Adipose tissue (tissue), 3 donors: ENCODE measurements around the gene CST2. TPM values are rescaled to one million over a fixed set of nuclear protein-coding genes. Genes with fewer than 3 reads are reported as not detected.
"Not testable (repeated sequence)": the region's sequence is repeated elsewhere in the genome, so short reads cannot be mapped to it uniquely, and the experiment has no call there.

Experiments
- H3K27ac ChIP-seq: one replicate; pipeline ENCODE4 v1.5.1; 2013; ENCODE audit warnings: low read depth, low read length
- WGBS, 3 donors: extraction: QIAGEN DNeasy Blood & Tissue Kit; methylation state at CpG; one replicate each; pipeline ENCODE4 v1.1.7; 2013; 5-methylcytosine and 5-hydroxymethylcytosine counted together
- polyA plus RNA-seq, 3 donors: library from polyadenylated mRNA; stranded (reverse); fragments of 200-250 nt; gene quantifications; one replicate each; pipeline ENCODE4 v1.2.3, GENCODE V29; 2013
- donor health status: healthy with polysubstance abuse.
- donor health status: Bipolar disorder and iron deficiency.
- donor health status: healthy.

Gene CST2
- polyA plus RNA-seq, result 1 to 10 TPM in 1 of 3 donors, not detected in 2; 2.2 TPM

GRCh38 chr20:23826541-23827021 lies at the start of gene CST2:
Gene CST2, minus strand, starts transcription at chr20:23826729. Its CDS starts 69 bp downstream, at chr20:23826660.
- H3K27ac ChIP-seq, result no peak within 1 kb of the TSS
- WGBS, 3 donors, result 43 to 62% (median 51%) methylated on average over 4 of the region's 4 CpGs

GRCh38 chr20:23875606-23876237 lies 49.2 kb upstream of the CST2 start:
- H3K27ac ChIP-seq, result no peak overlapping the region
- WGBS, 3 donors, result 73 to 82% (median 74%) methylated on average over 6 of the region's 6 CpGs

DNA sequence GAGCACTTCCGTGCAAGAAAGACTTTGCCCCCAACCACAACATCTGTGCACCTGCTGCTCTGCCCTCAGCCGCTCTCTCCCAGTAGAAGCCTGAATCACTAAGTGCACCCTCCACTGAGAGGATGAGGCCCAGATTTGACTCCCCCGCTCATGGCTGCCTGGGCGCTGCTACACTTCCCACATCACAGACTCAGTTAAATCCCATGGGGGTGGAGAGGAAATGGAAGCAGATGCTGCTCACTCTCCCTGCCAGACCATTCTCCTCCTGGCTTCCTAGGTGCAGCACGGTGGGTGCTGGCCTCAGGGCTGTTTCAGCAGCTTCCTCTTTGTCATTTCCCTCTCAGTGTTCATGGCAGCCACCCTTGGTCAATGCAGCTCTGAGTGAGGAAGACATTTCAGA lies 48.2 kb upstream of the CST2 start:
- H3K27ac ChIP-seq, result no peak overlapping the region
- 60 to 67% (median 61%) methylated on average over 5 of the region's 5 CpGs for WGBS, 3 donors

DNA sequence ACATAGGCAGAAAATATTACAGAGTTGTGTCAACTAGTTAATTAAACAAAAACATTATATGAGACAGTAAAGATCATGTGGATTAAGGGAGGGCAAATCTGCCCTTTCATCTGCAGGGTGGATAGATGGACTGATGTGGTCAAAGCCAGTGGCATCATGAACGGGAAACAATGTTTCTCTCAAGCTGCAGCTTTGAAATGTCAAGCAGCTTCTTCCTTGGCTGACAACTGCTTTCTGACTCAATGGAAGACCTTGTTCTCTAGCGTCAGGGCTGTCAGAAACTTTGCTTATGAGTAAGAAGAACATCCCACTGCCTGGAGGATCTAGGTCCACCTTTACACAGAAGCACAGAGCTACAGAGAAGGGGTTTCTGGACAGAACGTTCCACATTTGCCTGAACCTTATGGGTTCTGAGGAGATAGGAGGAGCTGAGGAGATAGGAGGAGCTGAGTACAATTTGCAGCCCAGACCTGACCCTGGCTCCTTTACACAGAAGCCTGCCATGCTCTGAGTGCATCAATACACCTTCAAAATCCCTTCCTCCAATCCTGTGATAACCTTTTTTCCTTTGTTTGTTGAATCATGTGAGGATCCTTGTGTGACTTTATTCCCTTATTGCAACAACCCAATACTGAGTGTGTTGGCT lies 47.0 kb upstream of the CST2 start:
- 39 to 67% (median 59%) methylated on average over 3 of the region's 3 CpGs for WGBS, 3 donors
- H3K27ac ChIP-seq, result no peak overlapping the region

DNA sequence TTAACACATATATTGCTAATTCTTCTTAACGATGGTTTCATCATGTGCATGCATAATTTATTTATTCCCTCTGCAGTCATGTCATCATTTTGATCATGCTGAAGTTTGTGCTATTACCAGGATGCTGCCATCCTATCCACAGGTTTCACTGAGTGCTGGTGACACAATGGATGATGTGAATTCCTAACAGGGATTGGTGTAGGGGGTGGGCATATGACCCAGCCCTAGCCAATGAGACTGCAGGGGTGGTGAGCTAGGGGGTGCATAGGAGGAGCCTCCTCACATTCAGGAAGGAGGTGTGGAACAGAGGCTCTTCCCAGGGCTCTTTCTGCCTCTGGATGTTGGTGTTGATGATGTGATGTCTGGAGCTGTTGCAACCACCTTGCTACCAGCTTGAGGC lies 45.5 kb upstream of the CST2 start:
- H3K27ac ChIP-seq, result no peak overlapping the region
- WGBS, 3 donors, result 76 to 90% (median 87%) methylated on average over 1 of the region's 1 CpG

GRCh38 chr20:23870461-23870860 lies 43.9 kb upstream of the CST2 start:
- H3K27ac ChIP-seq, result no peak overlapping the region
- 15 to 48% (median 45%) methylated on average over 4 of the region's 4 CpGs for whole genome bisulfite sequencing, 3 donors

DNA sequence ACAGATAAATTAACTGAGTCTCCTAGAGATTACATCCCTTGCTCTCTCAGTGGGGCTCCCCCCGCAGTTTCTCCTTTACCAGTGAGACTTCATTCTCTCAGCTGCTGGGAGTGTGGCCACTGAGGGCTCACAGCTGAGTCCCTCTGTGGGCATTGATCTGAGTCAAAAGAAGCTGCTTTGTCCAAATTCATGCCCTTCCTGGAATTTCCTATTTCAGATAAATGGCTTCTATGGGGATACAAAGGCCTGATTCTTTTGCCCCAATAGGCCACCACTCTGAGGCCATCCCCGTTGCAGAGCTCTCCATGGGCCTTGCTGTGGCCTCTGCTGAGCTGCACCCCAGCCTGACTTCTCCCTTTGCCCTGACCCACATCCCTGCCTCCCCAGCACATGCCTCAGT lies 43.0 kb upstream of the CST2 start:
- 54 to 74% (median 69%) methylated on average over 2 of the region's 2 CpGs for WGBS, 3 donors
- H3K27ac ChIP-seq, result no peak overlapping the region

GRCh38 chr20:23868321-23868720 lies 41.8 kb upstream of the CST2 start:
- 30 to 51% (median 44%) methylated on average over 5 of the region's 5 CpGs for WGBS, 3 donors
- H3K27ac ChIP-seq, result no peak overlapping the region

GRCh38 chr20:23867152-23867776 lies 40.7 kb upstream of the CST2 start:
- H3K27ac ChIP-seq, result no peak overlapping the region
- 34 to 37% (median 36%) methylated on average over 9 of the region's 9 CpGs for WGBS, 3 donors

DNA sequence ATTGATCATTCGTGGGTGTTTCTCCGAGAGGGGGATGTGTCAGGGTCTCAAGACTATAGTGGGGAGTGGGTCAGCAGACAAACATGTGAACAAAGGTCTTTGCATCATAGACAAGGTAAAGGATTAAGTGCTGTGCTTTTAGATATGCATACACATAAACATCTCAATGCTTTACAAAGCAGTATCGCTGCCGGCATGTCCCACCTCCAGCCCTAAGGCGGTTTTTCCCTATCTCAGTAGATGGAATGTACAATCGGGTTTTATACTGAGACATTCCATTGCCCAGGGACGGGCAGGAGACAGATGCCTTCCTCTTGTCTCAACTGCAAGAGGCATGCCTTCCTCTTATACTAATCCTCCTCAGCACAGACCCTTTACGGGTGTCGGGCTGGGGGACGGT lies 34.2 kb upstream of the CST2 start:
- WGBS, 3 donors, result 59 to 68% (median 61%) methylated on average over 9 of the region's 10 CpGs

DNA sequence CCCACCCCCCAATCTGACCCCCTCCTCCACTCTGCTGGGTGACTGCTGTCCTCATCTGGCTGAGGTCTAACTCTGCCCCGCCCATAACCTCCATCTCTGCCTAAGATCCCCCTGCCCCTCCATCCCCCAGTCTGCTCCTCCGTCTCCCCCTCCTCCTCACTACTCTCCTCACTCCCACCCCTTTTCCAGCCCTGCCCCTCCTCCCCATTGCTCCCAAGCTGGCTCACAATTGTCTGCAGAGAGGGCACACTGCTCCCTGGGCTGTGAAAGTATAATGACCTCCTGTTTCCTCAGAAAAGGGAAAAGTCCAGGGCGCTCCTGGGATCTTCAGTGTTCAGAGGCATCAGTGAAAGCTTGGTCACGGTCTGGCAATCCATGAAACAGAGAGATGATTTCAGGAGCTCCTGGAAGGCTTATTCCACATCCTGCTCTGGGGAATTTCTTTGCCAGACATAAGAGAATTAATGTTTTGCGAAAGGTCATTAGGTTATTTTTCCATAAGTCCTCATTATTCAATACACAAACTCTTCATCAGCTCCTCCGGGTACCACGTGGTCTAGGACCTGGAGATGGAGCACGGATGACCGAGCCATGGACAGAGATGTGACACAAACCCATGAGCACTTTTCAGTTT lies 31.6 kb upstream of the CST2 start:
- no peak overlapping the region for H3K27ac ChIP-seq
- 51 to 55% (median 52%) methylated on average over 8 to 9 of the region's 9 CpGs for WGBS, 3 donors

More for the DNA sequence above, 34.2 kb upstream of the CST2 start:
- H3K27ac ChIP-seq, result not testable (repeated sequence)

DNA sequence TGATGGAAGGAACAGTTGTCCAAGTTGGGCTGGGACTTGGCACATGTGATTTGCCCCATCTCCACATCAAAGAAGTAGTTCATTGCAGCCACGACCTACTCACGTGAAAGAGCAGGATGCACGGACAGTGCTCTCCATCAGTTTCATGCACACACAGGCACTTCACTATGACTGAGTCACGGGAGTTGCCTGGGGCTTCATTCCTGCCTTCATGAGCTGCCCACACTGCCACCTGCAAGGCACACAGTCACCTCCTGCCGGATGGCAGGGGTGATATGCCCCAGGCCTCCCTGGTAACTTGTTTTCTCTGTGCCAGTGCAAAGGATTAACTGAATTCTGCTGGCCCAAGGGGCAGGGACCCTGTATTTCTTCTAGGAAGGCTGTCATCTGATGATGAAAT lies 30.2 kb upstream of the CST2 start:
- WGBS, 3 donors, result 66 to 82% (median 80%) methylated on average over 5 of the region's 5 CpGs
- no peak overlapping the region for H3K27ac ChIP-seq

DNA sequence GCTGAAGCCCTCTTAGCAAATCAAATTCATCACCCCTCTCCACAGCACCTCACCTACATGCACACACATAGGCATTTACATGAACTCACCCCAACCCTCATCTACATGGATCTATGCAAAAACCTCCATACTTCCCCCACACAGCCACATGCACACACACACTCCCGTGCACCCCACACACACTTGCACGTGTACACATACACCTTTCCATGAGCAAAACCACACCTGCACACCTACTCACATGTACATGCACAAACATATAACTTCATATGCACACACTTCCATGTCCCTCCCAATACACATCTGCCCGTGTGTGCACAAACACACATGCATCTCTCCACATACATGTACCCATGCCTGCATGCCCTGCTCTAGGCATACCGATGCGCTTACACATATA lies 29.7 kb upstream of the CST2 start:
- 79 to 93% (median 89%) methylated on average over 5 of the region's 5 CpGs for WGBS, 3 donors

GRCh38 chr20:23841693-23842092 lies 15.2 kb upstream of the CST2 start:
- no peak overlapping the region for H3K27ac ChIP-seq
- 41 to 52% (median 51%) methylated on average over 2 of the region's 2 CpGs for WGBS, 3 donors

More for the DNA sequence above, 29.7 kb upstream of the CST2 start:
- no peak overlapping the region for H3K27ac ChIP-seq

- 60 to 87% (median 81%) methylated on average over 4 of the region's 4 CpGs for WGBS, 3 donors
- no peak overlapping the region for H3K27ac ChIP-seq
Measured at GRCh38 chr20:23835716-23836115, 9.2 kb upstream of the CST2 start.

GRCh38 chr20:23832775-23833513 lies 6.4 kb upstream of the CST2 start:
- no peak overlapping the region for H3K27ac ChIP-seq
- 31 to 59% (median 56%) methylated on average over 3 of the region's 3 CpGs for WGBS, 3 donors

- WGBS, 3 donors, result 29 to 45% (median 42%) methylated on average over 3 of the region's 3 CpGs
- not testable (repeated sequence) for H3K27ac ChIP-seq
Measured at GRCh38 chr20:23831961-23832360, 5.4 kb upstream of the CST2 start.

DNA sequence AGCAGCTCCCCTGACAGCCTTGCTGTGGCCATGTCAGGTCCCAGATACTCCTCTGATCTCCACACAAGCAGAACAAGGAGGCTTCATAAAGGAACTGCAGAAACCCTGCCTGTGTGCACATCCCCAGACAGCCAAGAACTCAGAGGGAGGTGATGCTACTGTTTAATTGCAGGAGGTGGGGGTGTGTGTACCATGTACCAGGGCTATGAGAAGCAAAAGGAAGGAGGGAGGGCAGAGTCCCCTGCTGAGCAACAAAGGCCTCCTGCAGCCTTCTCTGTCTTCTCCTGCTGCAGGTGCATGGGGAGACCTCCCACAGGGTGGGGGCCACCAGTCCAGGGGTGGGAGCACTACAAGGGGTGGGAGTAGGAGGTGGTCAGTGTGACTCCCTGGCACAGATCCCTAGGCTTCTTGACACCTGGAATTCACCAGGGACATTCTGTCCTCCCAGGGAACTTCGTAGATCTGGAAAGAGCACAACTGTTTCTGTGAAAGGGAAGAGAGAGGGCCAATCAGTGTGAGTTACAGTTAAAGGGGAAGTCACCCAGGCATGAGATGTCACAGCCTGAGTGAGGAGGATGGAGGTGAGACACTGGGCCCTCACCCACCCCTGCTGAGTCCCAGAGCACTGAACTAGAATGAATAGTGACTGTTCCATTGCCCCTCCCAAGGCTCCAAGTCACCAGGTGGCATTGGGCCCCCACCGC lies 2.8 kb downstream of the CST2 start:
- 59 to 79% (median 67%) methylated on average over 2 of the region's 2 CpGs for WGBS, 3 donors
- H3K27ac ChIP-seq, result no peak overlapping the region
